Effector CD8-positive, alpha-beta T cell (primary cell): Measurements from ENCODE around the gene DNAJC1.

Source experiments
- DNase-seq: peaks from one replicate; lab custom pipeline; 2025; lab: John Stamatoyannopoulos, UW

The DNAJC1 gene

GRCh38 chr10:21758696-21759095, 244.8 kb downstream of the DNAJC1 start:
- DNase-seq: no peak

- no peak for DNase-seq
Measured at GRCh38 chr10:21758239-21758638, 245.3 kb downstream of the DNAJC1 start.

- no peak for DNase-seq
Measured at GRCh38 chr10:21757185-21757901, 246.2 kb downstream of the DNAJC1 start.

- DNase-seq: no peak
Measured at GRCh38 chr10:21756707-21757106, 246.8 kb downstream of the DNAJC1 start.

GRCh38 chr10:21754410-21755011, 249.0 kb downstream of the DNAJC1 start:
- DNase-seq: no peak

GRCh38 chr10:21753497-21754270, 249.8 kb downstream of the DNAJC1 start:
- DNase-seq: no peak

- DNase-seq: no peak
Measured at GRCh38 chr10:21751341-21752310, 251.9 kb downstream of the DNAJC1 start.

GRCh38 chr10:21750424-21750823, 253.1 kb downstream of the DNAJC1 start:
- no peak for DNase-seq

GRCh38 chr10:21749788-21750187, 253.7 kb downstream of the DNAJC1 start:
- no peak for DNase-seq

GRCh38 chr10:21747809-21748208, 255.7 kb downstream of the DNAJC1 start:
- no peak for DNase-seq

GRCh38 chr10:21746118-21746517, 257.4 kb downstream of the DNAJC1 start:
- no peak for DNase-seq

GRCh38 chr10:21744223-21744622, 259.3 kb downstream of the DNAJC1 start:
- no peak for DNase-seq

GRCh38 chr10:21742740-21743412, 260.7 kb downstream of the DNAJC1 start:
- DNase-seq: no peak

GRCh38 chr10:21740989-21741388, 262.5 kb downstream of the DNAJC1 start:
- no peak for DNase-seq

- DNase-seq: no peak
Measured at GRCh38 chr10:21737106-21737505, 266.4 kb downstream of the DNAJC1 start.

- DNase-seq: no peak
Measured at GRCh38 chr10:21733710-21734109, 269.8 kb downstream of the DNAJC1 start.

GRCh38 chr10:21732067-21732772, 271.3 kb downstream of the DNAJC1 start:
- no peak for DNase-seq

- no peak for DNase-seq
Measured at GRCh38 chr10:21728618-21729017, 274.9 kb downstream of the DNAJC1 start.

GRCh38 chr10:21727452-21728168, 275.9 kb downstream of the DNAJC1 start:
- DNase-seq: no peak
